Astrocyte (in vitro differentiated cells and primary cell): ENCODE data around the gene YJEFN3.

Experiments
- EZH2 ChIP-seq: IDR thresholded peaks from 2 replicates; pipeline ENCODE4 v1.6.1; 2012; ENCODE audit warnings: mild to moderate bottlenecking, low read length, inconsistent platforms; ENCODE audit not compliant: insufficient read depth
- TF ChIP-seq, protein P1 (sequence below): IDR thresholded peaks from 2 replicates; pipeline ENCODE4 v1.5.1; 2011; ENCODE audit warnings: low read depth, mild to moderate bottlenecking, inconsistent platforms, low read length, moderate library complexity; ENCODE audit not compliant: insufficient read depth

- TF ChIP-seq, protein P1, sequence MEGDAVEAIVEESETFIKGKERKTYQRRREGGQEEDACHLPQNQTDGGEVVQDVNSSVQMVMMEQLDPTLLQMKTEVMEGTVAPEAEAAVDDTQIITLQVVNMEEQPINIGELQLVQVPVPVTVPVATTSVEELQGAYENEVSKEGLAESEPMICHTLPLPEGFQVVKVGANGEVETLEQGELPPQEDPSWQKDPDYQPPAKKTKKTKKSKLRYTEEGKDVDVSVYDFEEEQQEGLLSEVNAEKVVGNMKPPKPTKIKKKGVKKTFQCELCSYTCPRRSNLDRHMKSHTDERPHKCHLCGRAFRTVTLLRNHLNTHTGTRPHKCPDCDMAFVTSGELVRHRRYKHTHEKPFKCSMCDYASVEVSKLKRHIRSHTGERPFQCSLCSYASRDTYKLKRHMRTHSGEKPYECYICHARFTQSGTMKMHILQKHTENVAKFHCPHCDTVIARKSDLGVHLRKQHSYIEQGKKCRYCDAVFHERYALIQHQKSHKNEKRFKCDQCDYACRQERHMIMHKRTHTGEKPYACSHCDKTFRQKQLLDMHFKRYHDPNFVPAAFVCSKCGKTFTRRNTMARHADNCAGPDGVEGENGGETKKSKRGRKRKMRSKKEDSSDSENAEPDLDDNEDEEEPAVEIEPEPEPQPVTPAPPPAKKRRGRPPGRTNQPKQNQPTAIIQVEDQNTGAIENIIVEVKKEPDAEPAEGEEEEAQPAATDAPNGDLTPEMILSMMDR: no peak
- TF ChIP-seq EZH2: no peak
These were observed 19.1 kb downstream of the YJEFN3 start for GRCh38 chr19:19547674-19548336.
